ENCODE data around the gene LOXL4. TPM values are rescaled to one million over a fixed set of nuclear protein-coding genes. Genes with fewer than 3 reads are reported as not detected.
A peak's percentile ranks its signal among the peaks of the same experiment; 100 is the strongest.

The LOXL4 gene
- total RNA-seq, 1 donor from 2014 or later: 0.26 TPM

GRCh38 chr10:98223874-98224273 is 44.1 kb downstream of the LOXL4 start:
- no peak overlapping the region for H3K4me3 ChIP-seq (ENCODE audit: low read depth, low read length)
- FAIRE-seq (no peak), DNase-seq (ENCODE audit: low read depth) (no peak)
- H3K27me3 ChIP-seq (ENCODE audit: control insufficient read depth, insufficient read depth, low read length): no peaks in the 10 kb centered on the region
- no peak for TF ChIP-seq CTCF (IDR thresholded peaks at IDR 0.05; ENCODE audit: insufficient read depth, low read length, severe bottlenecking)
- no peaks in the 10 kb centered on the region for H3K36me3 ChIP-seq (ENCODE audit: control insufficient read depth, insufficient read depth, low read length)

GRCh38 chr10:98217801-98218200 is 50.2 kb downstream of the LOXL4 start:
- Histone ChIP-seq H3K36me3 (ENCODE audit: control insufficient read depth, insufficient read depth, low read length) (no peaks in the 10 kb centered on the region), H3K4me3 (ENCODE audit: low read depth, low read length) (no peak overlapping the region), H3K27me3 (ENCODE audit: control insufficient read depth, insufficient read depth, low read length) (no peaks in the 10 kb centered on the region)
- TF ChIP-seq CTCF (IDR thresholded peaks at IDR 0.05; ENCODE audit: insufficient read depth, low read length, severe bottlenecking): no peak
- DNase-seq (ENCODE audit: low read depth) (no peak), FAIRE-seq (no peak)

GRCh38 chr10:98215373-98215772 is 52.6 kb downstream of the LOXL4 start:
- Histone ChIP-seq H3K36me3 (ENCODE audit: control insufficient read depth, insufficient read depth, low read length) (no peaks in the 10 kb centered on the region), H3K4me3 (ENCODE audit: low read depth, low read length) (no peak overlapping the region), H3K27me3 (ENCODE audit: control insufficient read depth, insufficient read depth, low read length) (no peaks in the 10 kb centered on the region)
- DNase-seq (ENCODE audit: low read depth): no peak
- FAIRE-seq: no peak
- TF ChIP-seq CTCF (IDR thresholded peaks at IDR 0.05; ENCODE audit: insufficient read depth, low read length, severe bottlenecking): no peak

- DNase-seq (ENCODE audit: low read depth): no peak
- Histone ChIP-seq H3K4me3 (ENCODE audit: low read depth, low read length) (no peak overlapping the region), H3K27me3 (ENCODE audit: control insufficient read depth, insufficient read depth, low read length) (no peaks in the 10 kb centered on the region), H3K36me3 (ENCODE audit: control insufficient read depth, insufficient read depth, low read length) (no peaks in the 10 kb centered on the region)
- no peak for FAIRE-seq
- TF ChIP-seq CTCF (IDR thresholded peaks at IDR 0.05; ENCODE audit: insufficient read depth, low read length, severe bottlenecking): no peak
These were observed 54.3 kb downstream of the LOXL4 start for GRCh38 chr10:98213740-98214139.

- no peak for TF ChIP-seq CTCF (IDR thresholded peaks at IDR 0.05; ENCODE audit: insufficient read depth, low read length, severe bottlenecking)
- Histone ChIP-seq H3K27me3 (ENCODE audit: control insufficient read depth, insufficient read depth, low read length) (no peaks in the 10 kb centered on the region), H3K36me3 (ENCODE audit: control insufficient read depth, insufficient read depth, low read length) (no peaks in the 10 kb centered on the region), H3K4me3 (ENCODE audit: low read depth, low read length) (no peak overlapping the region)
- FAIRE-seq: no peak
- peak; percentile 78 for DNase-seq (ENCODE audit: low read depth)
These were observed 55.8 kb downstream of the LOXL4 start for GRCh38 chr10:98212196-98212595.

- TF ChIP-seq CTCF (IDR thresholded peaks at IDR 0.05; ENCODE audit: insufficient read depth, low read length, severe bottlenecking): no peak
- no peaks in the 10 kb centered on the region for H3K36me3 ChIP-seq (ENCODE audit: control insufficient read depth, insufficient read depth, low read length)
- FAIRE-seq: no peak
These were observed 58.6 kb downstream of the LOXL4 start for GRCh38 chr10:98209441-98209840.

More at GRCh38 chr10:98209441-98209840, 58.6 kb downstream of the LOXL4 start:
- Histone ChIP-seq H3K4me3 (ENCODE audit: low read depth, low read length) (no peak overlapping the region), H3K27me3 (ENCODE audit: control insufficient read depth, insufficient read depth, low read length) (no peaks in the 10 kb centered on the region)
- no peak for DNase-seq (ENCODE audit: low read depth)
